HepG2 (cell line): Measurements from ENCODE around the gene NOXO1. TPM values are rescaled to one million over a fixed set of nuclear protein-coding genes. Genes with fewer than 3 reads are reported as not detected.
A peak's percentile ranks its signal among the peaks of the same experiment; 100 is the strongest.

Experiments
- CBFB ChIP-seq: sonication (generic); formaldehyde crosslinking; IDR thresholded peaks from 2 replicates; pipeline ENCODE4 v1.4.0; 2020; ENCODE audit warnings: missing genetic modification reagents
- CSRNP1 ChIP-seq: sonication (generic); formaldehyde crosslinking; IDR thresholded peaks from 2 replicates; pipeline ENCODE4 v1.8.1; 2023; ENCODE audit warnings: mild to moderate bottlenecking, missing genetic modification reagents
- DZIP1 ChIP-seq: sonication (generic); formaldehyde crosslinking; IDR thresholded peaks from 2 replicates; pipeline ENCODE4 v1.5.0; 2020; ENCODE audit warnings: mild to moderate bottlenecking, missing genetic modification reagents
- ERF ChIP-seq: IDR thresholded peaks from 2 replicates; pipeline ENCODE4 v1.6.1; 2018; ENCODE audit warnings: missing biosample characterization, missing genetic modification reagents
- FLYWCH1 ChIP-seq: sonication (generic); formaldehyde crosslinking; IDR thresholded peaks from 2 replicates; pipeline ENCODE4 v1.8.1; 2023; ENCODE audit warnings: mild to moderate bottlenecking, missing genetic modification reagents
- FOSL1 ChIP-seq: sonication (generic); formaldehyde crosslinking; IDR thresholded peaks from 2 replicates; pipeline ENCODE4 v1.9.0; 2021; ENCODE audit warnings: missing genetic modification reagents, borderline replicate concordance
- HOXA5 ChIP-seq: sonication (generic); formaldehyde crosslinking; IDR thresholded peaks from 2 replicates; pipeline ENCODE4 v1.4.0; 2020; ENCODE audit warnings: missing genetic modification reagents
- ISL2 ChIP-seq: sonication (generic); formaldehyde crosslinking; IDR thresholded peaks from 2 replicates; pipeline ENCODE4 v1.5.0; 2020; ENCODE audit warnings: missing genetic modification reagents
- ISX ChIP-seq: sonication (generic); formaldehyde crosslinking; conservative IDR thresholded peaks from 2 replicates; pipeline ENCODE4 v1.5.0; 2020; ENCODE audit warnings: missing genetic modification reagents
- JDP2 ChIP-seq: sonication (generic); formaldehyde crosslinking; IDR thresholded peaks from 2 replicates; pipeline ENCODE4 v1.8.1; 2022; ENCODE audit warnings: missing genetic modification reagents, borderline replicate concordance
- KDM5A ChIP-seq: fragments of 200-600 bp; sonication (generic); IDR thresholded peaks from 2 replicates; pipeline ENCODE4 v1.7.0; 2018; ENCODE audit warnings: antibody characterized with exemption, mild to moderate bottlenecking, low read length, borderline replicate concordance
- LCORL ChIP-seq, 2 experiments: fragments of 450-650 bp in 1 of 2; sonication (generic) in 1 of 2; formaldehyde crosslinking in 1 of 2; IDR thresholded peaks; 2 replicates each; pipeline versions ENCODE4 v1.5.0 to v1.6.1; 2017 to 2020; ENCODE audit warnings: antibody characterized with exemption in 1 of 2, missing genetic modification reagents in 1 of 2
- MXI1 ChIP-seq: IDR thresholded peaks from 3 replicates; pipeline ENCODE4 v1.6.1; 2012; ENCODE audit warnings: low read depth, low read length, inconsistent platforms, borderline replicate concordance
- NFKBIZ ChIP-seq: IDR thresholded peaks from 2 replicates; pipeline ENCODE4 v1.6.1; 2018; ENCODE audit warnings: missing genetic modification reagents, missing compliant biosample characterization
- RARA ChIP-seq: IDR thresholded peaks from 2 replicates; pipeline ENCODE4 v1.6.1; 2016; ENCODE audit warnings: missing genetic modification reagents, missing compliant biosample characterization
- RCOR2 ChIP-seq: IDR thresholded peaks from 2 replicates; pipeline ENCODE4 v1.6.1; 2016; ENCODE audit warnings: missing biosample characterization, missing genetic modification reagents
- SMARCE1 ChIP-seq: fragments of 450-650 bp; IDR thresholded peaks from 2 replicates; pipeline ENCODE4 v1.6.1; 2017; ENCODE audit warnings: borderline replicate concordance
- TARDBP ChIP-seq: sonication (generic); formaldehyde crosslinking; IDR thresholded peaks from 2 replicates; pipeline ENCODE4 v1.8.0; 2022; ENCODE audit warnings: mild to moderate bottlenecking, missing genetic modification reagents
- THYN1 ChIP-seq: sonication (generic); formaldehyde crosslinking; IDR thresholded peaks from 2 replicates; pipeline ENCODE4 v1.8.1; 2023; ENCODE audit warnings: low read depth, mild to moderate bottlenecking, moderate library complexity, missing genetic modification reagents, borderline replicate concordance
- ZMYM2 ChIP-seq: sonication (generic); formaldehyde crosslinking; IDR thresholded peaks from 2 replicates; pipeline ENCODE4 v1.8.0; 2022; ENCODE audit warnings: mild to moderate bottlenecking, missing genetic modification reagents
- ZMYM3 ChIP-seq: sonication (generic); formaldehyde crosslinking; IDR thresholded peaks from 2 replicates; pipeline ENCODE4 v1.5.1; 2020; ENCODE audit warnings: mild to moderate bottlenecking, missing genetic modification reagents
- ZNF230 ChIP-seq: sonication (generic); formaldehyde crosslinking; IDR thresholded peaks from 2 replicates; pipeline ENCODE4 v1.4.0; 2020; ENCODE audit warnings: mild to moderate bottlenecking, missing genetic modification reagents
- ZNF263 ChIP-seq: sonication (generic); formaldehyde crosslinking; IDR thresholded peaks from 2 replicates; pipeline ENCODE4 v1.4.0; 2020; ENCODE audit warnings: missing genetic modification reagents
- ZNF614 ChIP-seq: IDR thresholded peaks from 2 replicates; pipeline ENCODE4 v1.6.1; 2018; ENCODE audit warnings: missing biosample characterization, missing genetic modification reagents, inconsistent platforms, borderline replicate concordance
- ZNF619 ChIP-seq: sonication (generic); formaldehyde crosslinking; IDR thresholded peaks from 2 replicates; pipeline ENCODE4 v1.4.0; 2020; ENCODE audit warnings: mild to moderate bottlenecking, missing genetic modification reagents
- ZNF766 ChIP-seq: sonication (generic); formaldehyde crosslinking; IDR thresholded peaks from 2 replicates; pipeline ENCODE4 v1.5.0; 2020; ENCODE audit warnings: missing genetic modification reagents, borderline replicate concordance
- ZSCAN20 ChIP-seq: sonication (generic); formaldehyde crosslinking; IDR thresholded peaks from 2 replicates; pipeline ENCODE4 v1.4.0; 2020; ENCODE audit warnings: missing genetic modification reagents, mild to moderate bottlenecking, borderline replicate concordance
- polyA plus RNA-seq, 8 experiments: library from polyadenylated mRNA; depleted of rRNA in 3 of 8; stranded (reverse) in 7 of 8; unstranded in 1 of 8; fragments of >200 nt; fragmentation: Illumina TruSeq in 4 of 8; extraction: Trizol in 4 of 8; gene quantifications; 2 replicates each; pipeline versions ENCODE4 v1.2.1 to v1.2.3, GENCODE V29; 2011 to 2016; ENCODE audit warnings: low read depth in 4 of 8, missing spikeins in 1 of 8, mixed read lengths in 1 of 8; ENCODE audit not compliant: insufficient read depth in 1 of 8
- total RNA-seq, 5 experiments: library from RNA; depleted of rRNA; stranded (reverse); fragments of >200 nt; fragmentation: Illumina TruSeq; extraction: Trizol; gene quantifications; 2 replicates each; pipeline ENCODE4 v1.2.3, GENCODE V29; 2016; ENCODE audit warnings: low read depth in 1 of 5

Gene NOXO1
- total and polyA plus RNA-seq, 2 of the 13 experiments (the other 11 are each of a cell fraction or from before 2014, with no cell fraction given) = 0.69 to 1.4 TPM

- no peak for TF ChIP-seq JDP2 (CRISPR knock-in tag)
- no peak for TF ChIP-seq LCORL (IDR thresholded peaks at IDR 0.05)
- TF ChIP-seq LCORL (CRISPR knock-in tag; IDR thresholded peaks at IDR 0.05) = no peak
- TF ChIP-seq KDM5A = no peak
- no peak for TF ChIP-seq ISL2 (CRISPR knock-in tag)
- no peak for TF ChIP-seq ISX (CRISPR knock-in tag)
- TF ChIP-seq CSRNP1 = no peak
- no peak for TF ChIP-seq ERF
- no peak for TF ChIP-seq ZMYM3 (CRISPR knock-in tag)
- TF ChIP-seq DZIP1 (CRISPR knock-in tag) = peak; percentile 81; the same call in 1 of the 2 replicates
- no peak for TF ChIP-seq THYN1 (CRISPR knock-in tag)
- no peak for TF ChIP-seq RARA
- no peak for TF ChIP-seq NFKBIZ (CRISPR knock-in tag)
- TF ChIP-seq HOXA5 (CRISPR knock-in tag) = no peak
- no peak for TF ChIP-seq ZMYM2 (CRISPR knock-in tag)
- TF ChIP-seq ZNF766 (CRISPR knock-in tag) = no peak
- no peak for TF ChIP-seq FOSL1 (CRISPR knock-in tag)
- no peak for TF ChIP-seq ZSCAN20 (CRISPR knock-in tag)
- TF ChIP-seq SMARCE1 = no peak
- TF ChIP-seq MXI1 = 0 out of 3 replicates have a peak, but pooled peaks have one; percentile 16
- no peak for TF ChIP-seq RCOR2
- TF ChIP-seq ZNF619 (CRISPR knock-in tag) = no peak
- TF ChIP-seq ZNF263 (CRISPR knock-in tag) = peak; percentile 15; the same call in 1 of the 2 replicates
- no peak for TF ChIP-seq FLYWCH1 (CRISPR knock-in tag)
- no peak for TF ChIP-seq ZNF230
- TF ChIP-seq TARDBP (CRISPR knock-in tag) = no peak
- no peak for TF ChIP-seq ZNF614 (CRISPR knock-in tag)
- no peak for TF ChIP-seq CBFB
Observed at GRCh38 chr16:1972490-1972877, 8.8 kb downstream of the NOXO1 start (continued).
